GM19240 (cell line): ENCODE data around the gene UNC119B.
"Not testable (repeated sequence)": the region's sequence is repeated elsewhere in the genome, so short reads cannot be mapped to it uniquely, and the experiment has no call there.

Experiments
- DNase-seq: peaks from one replicate; pipeline ENCODE4 v3.0.0; 2011; ENCODE audit warnings: low spot score; ENCODE audit not compliant: insufficient read length

The UNC119B gene

GRCh38 chr12:120719072-120719471 lies 8.8 kb downstream of the UNC119B start:
- no peak for DNase-seq

GRCh38 chr12:120719496-120720233 lies 9.4 kb downstream of the UNC119B start:
- no peak for DNase-seq

DNA sequence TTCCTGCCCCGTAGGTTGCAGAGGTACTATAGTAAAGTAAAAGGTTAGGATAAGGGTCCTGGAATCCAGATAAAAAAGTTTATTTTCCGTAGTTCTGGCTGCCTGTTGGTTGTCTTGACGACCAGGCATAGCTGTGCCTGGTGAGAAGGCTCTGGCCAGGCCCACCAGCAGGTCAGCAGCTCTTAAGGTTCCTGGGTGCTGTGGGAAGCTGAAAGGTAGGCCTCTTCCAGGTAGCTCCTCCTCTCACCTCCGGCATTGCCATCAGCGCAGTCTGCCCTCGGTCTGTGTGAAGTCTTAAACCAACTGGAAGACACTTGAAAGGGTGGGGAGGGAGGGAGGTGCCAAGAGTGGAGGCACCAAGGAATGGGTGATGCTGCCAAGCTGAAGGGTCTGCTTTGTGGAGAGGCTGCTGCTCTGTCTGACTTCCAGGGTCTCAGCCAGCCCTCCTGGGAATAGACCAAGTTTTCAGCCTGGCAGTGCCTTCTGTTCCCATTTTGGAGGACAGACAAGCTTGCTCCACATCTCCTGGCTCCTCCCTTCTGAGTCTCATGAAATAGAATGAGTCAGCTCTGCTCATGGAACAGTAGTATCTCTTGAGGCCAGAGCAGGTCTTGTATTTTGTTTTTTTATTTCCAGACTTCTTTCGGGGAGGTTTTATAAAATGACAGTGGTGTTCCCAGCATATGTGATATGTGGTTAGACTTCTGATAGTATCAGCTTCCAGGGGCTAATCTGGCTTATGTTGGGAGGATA lies 10.2 kb downstream of the UNC119B start:
- no peak for DNase-seq

- no peak for DNase-seq
Observed at GRCh38 chr12:120720987-120721801, 10.9 kb downstream of the UNC119B start.

DNA sequence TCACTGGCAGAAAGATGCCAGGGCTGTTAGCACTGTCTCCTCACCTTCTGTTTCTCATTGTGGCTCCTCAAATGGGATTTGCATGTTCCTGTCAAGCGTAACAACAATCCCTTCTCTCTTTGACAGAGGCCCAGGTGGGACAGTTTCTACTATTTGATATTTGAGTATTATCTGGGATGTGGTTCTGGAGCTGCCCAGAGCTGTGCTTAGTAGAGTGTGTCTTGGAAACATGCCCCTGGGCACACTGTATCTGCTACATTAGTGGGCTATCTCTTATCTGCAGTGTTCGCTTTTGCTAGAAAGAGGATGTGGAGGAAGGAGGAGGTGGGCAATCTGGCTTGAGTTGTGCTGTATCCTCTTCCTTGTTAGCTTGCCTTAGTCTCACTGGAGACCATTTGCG lies 11.6 kb downstream of the UNC119B start:
- DNase-seq = no peak

DNA sequence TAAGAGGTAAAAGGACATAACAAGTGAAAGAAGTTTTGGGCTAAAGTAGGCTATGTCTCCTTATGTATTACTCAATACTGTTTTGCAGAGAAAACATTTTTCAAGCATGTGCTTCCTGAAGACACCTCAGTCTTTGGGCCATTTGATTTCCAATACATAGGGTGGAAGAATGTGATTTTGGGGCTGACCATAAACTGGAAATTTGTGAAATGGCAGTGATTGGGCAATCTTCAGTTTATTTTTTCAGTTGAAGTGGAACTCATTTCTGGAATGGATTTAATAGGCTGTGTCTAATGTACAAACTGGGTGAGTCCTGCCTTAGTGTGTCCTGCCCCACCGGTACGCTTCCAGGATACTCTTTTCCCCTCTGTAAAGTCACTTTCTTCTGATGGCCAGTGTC lies 12.5 kb downstream of the UNC119B start:
- DNase-seq = no peak

DNA sequence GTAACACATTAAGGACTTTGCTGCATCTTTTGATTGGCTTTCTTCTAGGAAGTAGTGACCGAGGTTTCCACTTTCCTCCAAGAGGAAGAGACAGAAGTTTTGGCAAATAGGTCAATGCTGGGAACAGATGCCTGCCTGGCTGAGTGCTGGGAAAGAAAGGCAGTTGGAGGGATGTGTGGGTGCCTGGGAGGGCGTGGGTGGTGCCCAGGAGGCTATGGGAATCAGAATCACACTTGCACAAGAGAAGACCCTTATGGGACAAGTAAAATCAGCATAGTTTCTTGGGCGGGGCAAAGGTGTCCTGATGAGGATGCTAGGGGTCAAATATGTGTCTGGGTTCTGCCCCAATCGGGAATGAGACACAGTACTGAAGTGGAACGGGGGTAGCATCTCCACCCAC lies 14.5 kb downstream of the UNC119B start:
- DNase-seq = no peak

DNA sequence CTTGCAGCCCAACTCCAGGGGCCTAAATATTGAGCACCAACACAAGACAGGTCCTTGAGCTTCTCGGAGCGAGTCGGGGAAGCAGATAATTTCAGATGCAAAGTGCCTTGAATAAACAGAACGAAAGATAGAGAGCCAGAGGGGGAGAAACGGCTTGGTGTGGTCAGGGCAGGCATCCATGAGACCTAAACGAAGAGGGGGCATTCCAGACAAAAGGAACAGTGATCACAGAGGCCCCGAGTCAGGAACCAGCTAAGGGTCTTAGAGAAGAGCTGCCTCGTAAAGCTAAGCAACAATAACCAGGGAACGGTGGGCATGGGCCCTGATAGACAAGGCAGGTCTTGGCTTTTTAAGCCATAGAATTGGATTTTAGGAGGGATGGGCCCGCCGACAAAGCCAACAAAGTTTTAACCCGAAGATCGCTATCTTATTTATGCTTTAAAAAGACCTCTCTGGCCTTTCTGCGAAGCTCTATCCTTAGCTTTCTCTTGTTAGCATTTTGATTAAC lies 14.9 kb downstream of the UNC119B start:
- DNase-seq = no peak

DNA sequence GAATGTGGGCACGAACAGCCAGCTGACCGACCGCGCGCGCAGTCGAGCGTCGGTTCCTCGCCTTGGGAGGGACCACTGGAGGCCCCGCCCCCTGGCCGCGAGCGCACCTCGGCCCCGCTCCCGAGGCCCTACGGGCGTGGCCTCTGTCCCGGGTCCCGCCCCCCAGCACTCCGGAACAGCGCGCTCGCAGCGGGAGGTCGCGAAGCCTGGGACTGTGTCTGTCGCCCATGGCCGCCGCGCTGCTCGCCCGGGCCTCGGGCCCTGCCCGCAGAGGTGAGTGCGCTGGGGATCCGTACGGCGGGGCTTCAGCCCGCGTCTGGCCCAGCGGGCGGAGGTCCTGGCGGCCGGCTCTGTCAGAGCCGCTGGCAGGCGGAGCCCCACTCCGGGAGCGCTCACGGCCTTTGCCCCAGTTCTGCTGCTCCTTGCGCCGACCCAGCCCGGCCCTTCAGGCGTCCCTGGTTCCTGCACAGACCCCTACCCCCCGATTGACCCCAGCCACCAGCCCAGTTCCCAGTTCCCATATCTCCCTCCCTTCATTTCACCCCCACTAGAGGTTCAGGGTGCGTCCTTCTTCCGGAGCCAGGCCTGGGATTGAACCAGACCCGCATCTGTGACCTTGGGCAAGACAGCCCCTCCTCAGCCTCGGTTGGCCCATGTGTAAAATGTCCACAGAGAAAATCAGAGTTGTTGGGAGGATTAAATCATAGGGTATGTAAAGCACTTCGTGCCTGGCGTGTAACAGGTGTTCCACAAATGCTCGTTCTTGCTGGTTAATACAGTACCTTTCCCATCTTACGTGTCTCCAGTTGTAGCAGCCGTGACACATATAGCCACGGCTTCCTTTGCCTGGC lies 15.6 kb downstream of the UNC119B start, which contains the start of gene ACADS:
Gene ACADS (plus strand): TSS at position 168 of the 851 bp plus-strand sequence. CDS start 60 bp downstream, at position 228.
- peak; percentile 98 for DNase-seq

DNA sequence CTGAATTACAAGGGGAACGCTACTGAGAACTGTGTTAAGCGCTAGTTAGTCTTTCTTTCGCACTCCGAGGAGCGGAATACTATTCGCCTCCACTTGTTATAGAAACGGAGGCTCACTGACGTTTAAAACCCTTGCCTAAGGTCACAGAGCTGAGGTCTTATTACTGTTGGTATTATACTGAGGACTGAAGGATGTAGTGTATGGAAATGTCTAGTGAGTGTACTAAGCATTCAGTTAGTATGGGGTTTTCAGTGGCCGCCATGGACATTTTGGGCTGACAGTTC lies 16.2 kb downstream of the UNC119B start:
- DNase-seq = no peak

DNA sequence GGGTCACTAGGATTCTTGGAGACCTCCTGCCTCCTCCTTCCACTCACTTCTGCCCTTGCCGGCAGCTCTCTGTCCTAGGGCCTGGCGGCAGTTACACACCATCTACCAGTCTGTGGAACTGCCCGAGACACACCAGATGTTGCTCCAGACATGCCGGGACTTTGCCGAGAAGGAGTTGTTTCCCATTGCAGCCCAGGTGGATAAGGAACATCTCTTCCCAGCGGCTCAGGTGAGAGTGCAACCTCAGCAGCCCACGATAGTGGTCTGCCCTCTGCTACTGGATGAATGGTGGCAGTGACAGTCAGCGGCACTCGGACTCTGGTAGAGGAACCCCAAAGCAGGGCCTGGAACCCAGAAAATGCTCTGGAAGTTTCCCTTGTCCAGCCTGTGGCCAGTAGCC lies 16.7 kb downstream of the UNC119B start:
- no peak for DNase-seq

- not testable (repeated sequence) for DNase-seq
Observed at GRCh38 chr12:120732198-120732597, 21.9 kb downstream of the UNC119B start.

- no peak for DNase-seq
Observed at GRCh38 chr12:120733574-120733973, 23.3 kb downstream of the UNC119B start.

GRCh38 chr12:120734210-120734609 lies 24.0 kb downstream of the UNC119B start:
- no peak for DNase-seq

DNA sequence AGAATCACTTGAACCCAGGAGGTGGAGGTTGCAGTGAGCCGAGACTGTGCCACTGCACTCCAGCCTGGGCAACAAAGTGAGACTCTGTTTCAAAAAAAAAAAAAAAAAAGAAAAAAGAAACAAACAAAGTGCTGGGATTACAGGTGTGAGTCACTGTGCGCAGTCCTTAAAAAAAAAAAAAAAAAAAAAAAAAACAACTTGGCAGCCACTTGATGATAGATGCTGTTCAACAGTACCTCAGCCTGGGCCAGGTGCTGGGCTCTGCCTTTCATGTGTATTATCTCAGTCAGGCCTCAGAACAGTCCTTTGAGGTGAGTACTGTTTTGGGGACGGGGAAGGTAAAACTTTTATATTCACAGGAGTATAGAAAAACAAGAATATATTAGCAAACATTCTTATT lies 24.9 kb downstream of the UNC119B start:
- DNase-seq = no peak

DNA sequence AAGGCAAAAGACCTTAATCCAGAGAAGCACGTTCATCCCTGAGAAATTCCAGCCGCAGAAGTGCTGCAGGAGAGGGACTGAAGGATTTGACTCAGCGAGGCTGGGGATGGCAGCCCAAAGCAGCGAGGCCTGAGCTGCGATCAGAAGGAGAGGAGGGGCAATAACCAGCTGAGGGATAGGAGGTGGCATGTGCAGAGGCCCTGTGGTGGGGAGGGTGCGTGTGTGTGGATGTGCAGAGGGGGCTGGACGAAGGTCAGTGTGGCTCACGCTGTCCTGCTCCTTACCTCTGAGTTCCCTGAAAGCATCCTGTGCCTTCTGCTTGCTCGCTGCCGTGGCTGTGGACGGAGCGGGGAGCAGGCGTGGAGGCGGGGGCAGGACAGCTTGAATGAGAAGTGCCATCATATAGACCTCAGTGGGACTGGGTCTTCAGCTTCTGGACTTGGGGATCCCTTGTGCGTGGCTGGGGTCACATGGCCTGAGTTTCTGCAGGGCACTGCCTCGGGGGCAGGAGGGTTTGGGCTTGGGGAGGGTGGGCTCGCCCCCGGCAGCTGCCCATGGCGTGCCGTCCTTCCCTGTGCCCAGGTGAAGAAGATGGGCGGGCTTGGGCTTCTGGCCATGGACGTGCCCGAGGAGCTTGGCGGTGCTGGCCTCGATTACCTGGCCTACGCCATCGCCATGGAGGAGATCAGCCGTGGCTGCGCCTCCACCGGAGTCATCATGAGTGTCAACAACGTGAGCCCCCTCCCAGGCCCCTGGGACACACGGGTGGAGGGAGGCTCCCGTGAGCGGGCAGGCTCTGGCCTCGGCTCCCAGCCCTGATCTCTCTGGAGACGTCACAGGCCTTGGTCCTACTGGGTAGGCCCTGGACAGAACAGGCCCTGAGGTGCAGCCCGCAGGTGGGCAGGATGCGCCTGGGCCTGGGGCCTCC lies 26.4 kb downstream of the UNC119B start:
- DNase-seq = no peak

DNA sequence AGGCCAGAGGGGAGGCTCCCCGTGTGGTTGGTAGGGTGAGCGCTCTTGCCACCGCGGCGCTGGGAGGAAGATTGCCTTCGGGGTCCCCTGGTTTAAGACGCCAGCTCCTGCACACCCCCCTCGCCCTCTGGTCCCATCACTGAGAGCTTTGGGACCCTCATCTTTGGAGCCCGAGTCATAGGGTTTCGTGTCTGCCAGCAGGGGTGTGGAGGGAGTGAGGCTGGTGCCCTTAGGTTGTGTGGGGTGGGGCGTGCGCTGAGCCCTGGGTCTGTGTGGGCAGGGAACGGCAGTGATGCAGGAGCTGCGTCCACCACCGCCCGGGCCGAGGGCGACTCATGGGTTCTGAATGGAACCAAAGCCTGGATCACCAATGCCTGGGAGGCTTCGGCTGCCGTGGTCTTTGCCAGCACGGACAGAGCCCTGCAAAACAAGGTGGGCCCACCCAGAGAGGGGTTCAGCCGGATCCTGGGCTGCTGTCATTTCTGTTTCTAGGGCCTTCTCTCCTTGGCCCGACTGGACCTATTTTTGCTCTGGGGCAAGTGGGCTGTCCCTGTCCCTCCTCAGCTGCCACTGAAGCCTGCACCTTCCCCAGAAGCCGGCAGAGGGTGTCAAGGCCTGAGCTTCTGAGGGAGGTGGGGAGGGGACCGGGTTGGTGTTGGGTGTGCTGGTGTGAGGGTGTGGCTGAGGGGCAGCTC lies 27.4 kb downstream of the UNC119B start:
- no peak for DNase-seq

GRCh38 chr12:120738252-120739030 lies 28.2 kb downstream of the UNC119B start:
- DNase-seq = no peak
